GM18519 (cell line): ENCODE data around the gene TMPRSS3.

ENCODE experiments used
- ATAC-seq: cut with Tn5 transposase; IDR thresholded peaks from one replicate; pipeline ENCODE4 v1.9.1; 2021; ENCODE audit warnings: mild to moderate bottlenecking, moderate library complexity; ENCODE audit not compliant: unreplicated experiment, low FRiP score

Gene TMPRSS3

DNA sequence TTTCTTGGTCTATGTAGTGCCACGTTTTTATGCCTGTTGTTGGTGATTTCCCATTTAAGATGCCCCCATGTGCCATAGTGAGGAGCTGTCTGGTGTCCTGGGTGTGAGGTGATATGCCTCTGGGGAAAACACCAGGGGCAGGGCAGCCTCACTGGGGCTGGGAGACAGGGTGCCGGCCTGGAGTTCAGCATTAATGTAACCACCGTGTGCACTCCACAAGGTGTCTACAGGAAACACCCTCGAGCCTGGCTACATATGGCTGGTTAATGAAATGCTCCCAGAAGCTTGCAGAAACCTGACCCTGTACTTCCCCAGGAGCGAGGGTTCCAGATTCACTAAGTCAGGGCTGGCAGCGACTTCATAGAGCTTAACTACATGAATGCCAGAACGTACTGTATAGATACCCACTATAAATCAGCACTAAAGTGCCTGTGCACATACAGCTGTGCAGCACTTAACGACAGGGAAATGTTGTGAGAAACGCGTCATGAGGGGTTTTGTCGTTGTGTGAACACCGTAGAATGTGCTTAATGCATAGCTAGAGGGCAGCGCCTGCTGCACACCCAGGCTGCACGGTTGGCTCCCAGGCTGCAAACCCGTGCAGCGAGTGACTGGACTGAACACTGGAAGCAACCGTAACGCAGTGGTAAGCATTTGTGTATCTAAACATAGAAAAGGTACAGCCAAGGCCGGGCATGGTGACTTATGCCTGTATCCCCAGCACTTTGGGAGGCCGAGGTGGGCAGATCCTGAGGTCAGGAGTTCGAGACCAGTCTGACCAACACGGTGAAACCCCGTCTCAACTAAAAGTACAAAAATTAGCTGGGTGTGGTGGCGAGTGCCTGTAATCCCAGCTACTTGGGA, 55.4 kb downstream of the TMPRSS3 start:
- ATAC-seq: no peak

DNA sequence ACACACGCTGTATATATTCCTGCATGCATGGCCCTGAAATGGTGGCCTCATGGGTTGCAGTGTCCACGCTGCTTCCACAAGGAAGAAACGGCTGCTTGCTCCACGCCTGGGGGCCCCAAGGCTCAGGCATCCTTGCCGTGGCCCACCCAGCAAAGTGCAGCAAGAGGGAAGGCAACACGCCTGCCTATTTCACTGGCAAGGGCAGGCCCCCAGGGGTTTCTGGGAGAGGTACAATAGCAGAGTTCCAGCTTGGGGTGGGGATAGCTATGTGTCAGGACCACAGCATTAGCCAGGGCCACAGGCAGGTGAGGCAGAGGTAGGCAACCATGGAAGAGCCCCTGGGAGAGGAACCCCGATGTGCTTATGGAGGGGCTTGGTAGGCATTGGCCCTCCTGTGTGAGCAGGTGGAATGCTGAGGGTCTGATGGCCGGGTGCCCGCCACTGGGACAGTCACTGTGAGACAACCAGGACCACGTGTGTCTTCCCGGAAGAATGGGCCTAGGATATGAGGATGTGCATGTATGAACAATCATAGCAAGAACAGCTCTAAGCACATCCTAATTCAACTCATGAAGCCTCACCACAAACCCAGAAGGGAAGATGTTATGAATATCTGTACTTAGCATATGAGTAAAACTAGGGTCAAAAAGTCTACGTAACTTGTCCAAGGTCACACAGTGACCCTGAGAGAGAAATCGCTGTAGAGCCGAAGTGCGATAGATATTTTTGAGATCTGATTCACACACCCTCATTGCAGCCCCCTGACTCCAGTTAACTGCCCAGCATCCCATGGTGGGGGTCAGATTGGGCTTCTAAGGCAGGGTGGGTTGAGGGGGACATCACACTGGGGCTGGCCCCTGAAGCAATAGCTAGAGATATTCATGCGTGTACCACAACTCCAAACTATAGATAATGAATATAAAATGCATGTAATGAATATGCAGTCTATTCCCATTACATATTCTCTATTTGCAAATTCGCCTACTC, 56.8 kb downstream of the TMPRSS3 start:
- no peak for ATAC-seq

DNA sequence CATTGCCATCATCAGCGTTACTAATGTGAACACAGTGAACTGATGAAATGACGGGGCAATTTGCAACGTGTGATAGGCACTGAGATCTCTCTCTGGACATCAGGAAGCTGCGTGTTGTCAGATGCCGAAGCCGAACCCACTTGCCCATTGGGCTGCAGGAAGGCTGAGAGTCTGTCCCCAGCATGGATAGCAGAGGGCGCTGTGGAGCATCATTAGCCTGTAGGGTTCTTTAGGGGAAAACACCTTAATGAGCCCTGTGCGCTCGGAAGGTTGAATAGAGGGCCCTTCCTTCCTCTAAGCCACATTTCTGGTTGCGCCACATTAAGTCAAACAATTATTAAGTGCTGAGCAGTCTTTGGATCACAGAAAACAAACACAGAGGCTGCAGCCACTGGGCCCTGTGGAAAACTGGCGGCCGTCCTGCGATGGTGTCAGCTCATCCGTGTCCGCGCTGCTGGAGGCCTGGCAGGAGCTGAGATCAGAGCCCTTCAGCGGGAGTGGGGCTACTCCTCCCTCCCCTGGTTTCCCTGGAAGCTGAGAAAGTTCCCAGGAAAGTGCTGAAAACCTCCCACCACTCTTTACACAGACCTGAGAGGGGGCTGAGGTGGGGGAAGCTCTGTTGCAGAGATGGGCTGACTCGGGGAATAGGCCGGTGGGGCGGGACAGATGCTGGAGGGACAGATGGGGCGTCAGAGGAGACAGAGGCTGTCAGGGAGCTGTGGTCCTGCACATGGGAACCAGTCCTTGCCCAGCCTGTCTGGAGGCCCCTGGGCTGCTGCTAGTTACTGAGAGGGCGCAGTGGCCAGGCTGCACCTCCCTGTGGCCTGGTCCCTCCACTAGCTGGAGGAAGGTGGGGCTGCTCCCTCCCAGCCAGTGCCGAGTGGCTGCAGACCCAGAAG, 57.8 kb downstream of the TMPRSS3 start:
- no peak for ATAC-seq

DNA sequence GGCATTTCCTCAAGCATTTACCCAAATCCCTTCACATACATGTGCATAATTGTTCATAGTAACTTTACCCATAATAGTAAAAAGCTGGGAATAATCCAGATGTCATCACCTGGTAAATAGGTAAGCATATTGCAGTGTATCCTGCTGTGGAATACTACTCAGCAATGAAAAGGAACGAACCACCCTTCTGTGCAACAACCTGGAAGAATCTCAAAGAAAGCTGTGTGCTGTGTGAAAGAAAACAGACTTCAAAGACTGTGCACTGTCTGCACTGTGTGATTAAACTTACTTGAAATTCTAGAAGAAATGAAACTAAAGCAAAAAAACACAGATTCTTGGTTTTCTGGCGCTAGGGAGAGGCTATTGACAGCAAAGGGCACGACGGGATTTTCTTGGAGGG, 58.6 kb downstream of the TMPRSS3 start:
- no peak for ATAC-seq

DNA sequence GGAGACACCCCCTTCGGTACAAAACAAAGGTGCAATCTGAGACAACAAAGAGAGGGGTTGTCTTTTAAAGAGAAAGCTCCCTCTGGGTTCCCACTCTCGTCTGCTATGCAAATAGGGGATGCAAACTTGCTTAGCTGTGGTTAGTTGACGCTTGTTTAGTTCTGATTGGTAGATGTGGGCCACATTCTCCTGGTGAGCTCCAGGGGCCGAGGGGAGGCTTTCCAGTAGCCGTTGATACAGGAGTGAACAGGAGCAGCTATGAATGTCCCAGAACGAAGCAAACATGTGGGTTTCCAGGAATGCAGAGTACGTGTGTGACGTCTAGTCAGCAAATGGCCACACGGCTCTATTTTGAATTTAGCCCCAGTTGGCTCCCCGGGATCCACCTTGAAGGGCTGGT, 59.8 kb downstream of the TMPRSS3 start:
- ATAC-seq: no peak

DNA sequence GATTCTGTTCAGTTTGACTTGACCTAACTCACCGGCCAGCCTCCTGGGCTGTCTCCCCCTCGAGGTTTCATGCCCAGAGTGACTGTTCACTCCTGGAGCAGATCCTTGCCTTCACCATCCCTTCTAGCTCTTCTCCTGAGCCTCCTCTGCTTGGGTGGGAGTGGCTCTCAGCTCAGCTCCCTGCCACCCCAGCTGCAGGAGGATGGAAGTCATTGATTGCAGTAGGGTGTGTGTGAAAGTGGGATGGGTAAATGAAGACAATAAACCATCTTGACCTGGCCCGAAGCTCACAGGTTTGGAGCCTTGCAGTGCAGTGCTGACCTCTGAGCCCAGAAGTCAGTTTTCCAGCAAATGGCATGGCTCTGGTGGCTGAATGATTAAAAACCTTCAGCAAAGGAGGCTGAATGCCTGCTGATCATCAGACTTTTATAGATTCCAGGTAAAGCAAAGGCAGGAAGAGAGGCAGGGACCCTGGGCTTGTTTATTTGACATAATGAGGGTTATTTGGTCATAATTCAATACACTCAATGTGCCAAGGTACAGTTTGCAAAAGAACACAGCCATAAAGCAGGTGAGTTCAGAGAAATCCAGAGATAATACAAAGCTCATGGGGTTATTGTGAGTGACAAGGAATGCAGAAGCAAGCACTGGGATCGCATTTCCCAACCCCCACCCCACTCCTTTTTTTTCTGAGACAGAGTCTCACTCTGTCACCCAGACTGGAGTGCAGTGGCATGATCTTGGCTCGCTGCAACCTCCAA, 63.1 kb downstream of the TMPRSS3 start:
- no peak for ATAC-seq

DNA sequence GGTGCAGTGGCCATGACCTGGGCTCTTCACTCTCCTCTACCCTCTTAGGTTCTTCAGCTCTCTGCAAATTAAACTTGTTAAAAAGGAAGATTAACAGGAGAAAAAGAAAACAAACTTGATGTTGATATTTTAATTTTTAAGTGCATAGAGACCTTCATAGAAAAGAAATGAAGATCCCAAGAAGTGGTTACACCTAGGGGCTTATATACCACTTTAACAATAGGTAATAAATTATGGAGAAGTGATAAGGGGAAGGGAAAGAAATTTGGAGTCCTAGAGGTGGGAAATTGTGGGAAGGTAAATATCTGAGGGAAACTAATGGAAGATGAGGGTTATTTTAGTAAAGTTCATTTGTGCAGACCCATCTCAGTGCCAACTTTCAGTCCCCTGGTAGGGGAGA, 64.2 kb downstream of the TMPRSS3 start:
- ATAC-seq: no peak

DNA sequence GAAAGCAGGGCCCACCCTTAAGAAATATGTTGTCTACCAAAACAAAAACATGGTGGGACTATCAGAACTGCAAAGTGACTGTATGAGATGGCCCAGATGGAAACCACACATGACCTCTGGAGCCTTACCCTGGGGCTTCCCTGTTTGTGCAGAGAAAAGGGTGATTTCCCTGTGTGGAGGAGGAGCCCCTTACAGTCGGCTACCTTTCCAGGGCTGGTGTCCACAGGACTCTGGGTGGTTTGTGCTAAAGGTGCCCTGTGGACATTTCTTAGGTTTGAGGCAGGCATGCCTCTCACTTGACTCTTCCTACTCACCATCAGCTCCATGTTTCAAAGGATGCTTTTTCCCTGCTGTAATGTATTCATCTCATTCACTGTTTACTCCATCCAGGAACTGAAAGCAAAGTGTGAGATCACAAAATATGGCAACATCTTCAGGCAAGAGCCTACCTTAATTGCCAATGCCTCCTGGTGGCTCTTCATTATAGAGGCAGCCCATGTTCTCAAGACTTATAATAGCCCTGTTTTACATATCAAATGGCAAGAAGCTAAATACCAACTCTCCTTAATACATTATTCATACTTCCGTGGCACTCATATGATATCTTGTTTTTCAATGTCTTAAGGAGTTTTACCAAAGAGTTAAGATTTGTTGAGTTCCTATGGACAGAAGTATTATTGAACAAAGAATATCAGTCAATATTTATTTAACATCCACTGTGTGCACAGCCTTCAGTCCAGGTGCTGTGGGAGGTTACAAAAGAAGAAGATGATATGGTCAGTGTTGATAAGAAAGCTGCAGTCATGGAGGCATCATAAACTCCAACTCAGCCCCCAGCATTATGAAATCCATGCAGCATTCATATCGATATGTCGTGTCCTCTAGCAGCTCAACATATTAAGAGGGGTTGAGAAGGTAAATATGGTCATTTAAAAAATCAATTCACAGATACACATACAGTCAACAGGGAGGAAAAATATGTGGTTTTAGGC, 65.2 kb downstream of the TMPRSS3 start:
- no peak for ATAC-seq

DNA sequence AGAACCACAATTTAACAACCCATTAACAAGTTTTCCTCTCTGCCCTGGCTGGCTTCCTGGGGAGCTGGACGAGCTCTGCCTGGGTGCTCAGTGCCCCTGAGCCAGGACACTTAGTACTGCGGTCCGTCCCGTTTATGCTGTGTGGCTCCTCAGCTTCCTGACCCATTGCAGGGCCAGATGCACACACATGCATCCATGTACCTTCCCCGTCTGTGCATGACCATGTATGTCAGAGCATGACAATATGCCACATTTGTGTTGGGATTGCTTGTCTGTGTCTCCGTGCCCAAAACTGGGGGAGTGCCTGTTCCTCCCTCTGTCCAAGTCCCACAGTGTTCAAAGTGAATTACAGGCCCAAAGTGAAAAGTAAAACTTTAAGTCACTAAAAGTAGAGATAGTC, 71.0 kb downstream of the TMPRSS3 start:
- no peak for ATAC-seq
